HepG2 (cell line): ENCODE measurements around the gene COL13A1. TPM values are rescaled to one million over a fixed set of nuclear protein-coding genes. Genes with fewer than 3 reads are reported as not detected.
A peak's percentile ranks its signal among the peaks of the same experiment; 100 is the strongest.

Experiments
- ATAC-seq: fragments of 200-7000 bp; cut with Tn5 transposase; 3 replicates; pipeline ENCODE4 v1.9.1; 2020; ENCODE audit warnings: mild to moderate bottlenecking, moderate library complexity
- BruUV-seq: library from RNA; stranded (reverse); fragments of 400-500 nt; replicated peaks from 2 replicates; lab custom pipeline; 2021; lab: Mats Ljungman, UMichigan
- CTCF ChIA-PET: fragments of 300-600 bp; formaldehyde crosslinking; extraction: SDS; loops from one replicate; lab custom pipeline; 2021; ENCODE audit warnings: low total read pairs, inconsistent platforms, low intra/inter-chr PET ratio; lab: Yijun Ruan, JAX
- POLR2A ChIA-PET: fragments of 350-600 bp; sonication (Branson Sonifier 250); formaldehyde crosslinking; loops from one replicate; lab custom pipeline; 2020; ENCODE audit warnings: antibody characterized with exemption, inconsistent platforms; lab: Yijun Ruan, JAX
- DNase-seq: peaks from one replicate; pipeline ENCODE4 v3.0.0-alpha.2; 2015; ENCODE audit warnings: low spot score
- FAIRE-seq: peaks from 3 replicates; lab custom pipeline; 2011; peaks lifted over from hg19 to GRCh38; lab: Jason Lieb, UNC
- H2AFZ ChIP-seq: one replicate; pipeline ENCODE4 v1.6.1; 2011; ENCODE audit warnings: low read length, inconsistent platforms
- H3K27ac ChIP-seq: fragments of 300-600 bp; 3 replicates; pipeline ENCODE4 v1.8.0; 2011; ENCODE audit warnings: mixed run types, mild to moderate bottlenecking, mixed read lengths, low read length, inconsistent platforms; ENCODE audit not compliant: insufficient read depth; ENCODE audit errors: extremely low read length
- H3K27me3 ChIP-seq, 2 experiments: fragments of 200-600 bp in 1 of 2; 2 replicates in 1 of 2; 3 replicates in 1 of 2; pipeline versions ENCODE4 v1.6.0 to v1.8.0; 2011; ENCODE audit warnings: low read length in 2 of 2, mild to moderate bottlenecking in 2 of 2, moderate library complexity in 2 of 2, inconsistent platforms in 1 of 2; ENCODE audit not compliant: insufficient read depth in 2 of 2, control insufficient read depth in 1 of 2
- H3K36me3 ChIP-seq, 2 experiments: fragments of 200-600 bp in 1 of 2; replicated peaks in 1 of 2; 2 replicates in 1 of 2; 3 replicates in 1 of 2; pipeline versions ENCODE4 v1.5.1 to v1.8.0; 2011; ENCODE audit warnings: low read length in 2 of 2, inconsistent platforms in 1 of 2; ENCODE audit not compliant: insufficient read depth in 2 of 2, control insufficient read depth in 1 of 2
- H3K4me1 ChIP-seq: 2 replicates; pipeline ENCODE4 v1.5.1; 2012; ENCODE audit warnings: low read length, inconsistent platforms; ENCODE audit not compliant: insufficient read depth
- H3K4me2 ChIP-seq: 2 replicates; pipeline ENCODE4 v1.6.0; 2011; ENCODE audit warnings: low read depth, low read length, inconsistent platforms
- H3K4me3 ChIP-seq, 3 experiments: fragments of 200-600 bp in 1 of 3; sonication (generic), shearing (Covaris generic) in 1 of 3; replicated peaks in 1 of 3; 2 replicates each; pipeline ENCODE4 v1.5.1; 2011 to 2016; ENCODE audit warnings: low read length in 3 of 3, inconsistent platforms in 2 of 3, low read depth in 2 of 3, mild to moderate bottlenecking in 2 of 3, control low read depth in 1 of 3, mixed read lengths in 1 of 3; ENCODE audit not compliant: insufficient read depth in 1 of 3
- H3K79me2 ChIP-seq: one replicate; pipeline ENCODE4 v1.6.1; 2011; ENCODE audit warnings: low read length, inconsistent platforms; ENCODE audit not compliant: insufficient read depth
- H3K9ac ChIP-seq: 2 replicates; pipeline ENCODE4 v1.6.0; 2011; ENCODE audit warnings: mild to moderate bottlenecking, low read depth, low read length, inconsistent platforms; ENCODE audit not compliant: insufficient read depth
- H3K9me3 ChIP-seq: 2 replicates; pipeline ENCODE4 v1.5.1; 2012; ENCODE audit warnings: mild to moderate bottlenecking, low read length
- H4K20me1 ChIP-seq: 2 replicates; pipeline ENCODE4 v1.6.0; 2011; ENCODE audit warnings: inconsistent platforms, mild to moderate bottlenecking, low read length, moderate library complexity; ENCODE audit not compliant: insufficient read depth
- NRL ChIP-seq: sonication (generic); formaldehyde crosslinking; IDR thresholded peaks from 2 replicates; pipeline ENCODE4 v1.5.0; 2020; ENCODE audit warnings: missing genetic modification reagents, mild to moderate bottlenecking, moderate library complexity, borderline replicate concordance
- PRPF4 ChIP-seq: fragments of 200-400 bp; formaldehyde crosslinking; IDR thresholded peaks from 2 replicates; pipeline ENCODE4 v1.6.1; 2016; ENCODE audit warnings: low read length, low read depth; ENCODE audit not compliant: poor library complexity, severe bottlenecking
- TRIM24 ChIP-seq: sonication (generic); formaldehyde crosslinking; IDR thresholded peaks from 2 replicates; pipeline ENCODE4 v1.8.0; 2022; ENCODE audit warnings: mild to moderate bottlenecking, missing genetic modification reagents
- ZNF383 ChIP-seq: sonication (generic); formaldehyde crosslinking; IDR thresholded peaks from 2 replicates; pipeline ENCODE4 v1.4.0; 2020; ENCODE audit warnings: missing genetic modification reagents, mild to moderate bottlenecking, borderline replicate concordance
- ZNF674 ChIP-seq: sonication (generic); formaldehyde crosslinking; IDR thresholded peaks from 2 replicates; pipeline ENCODE4 v1.5.0; 2020; ENCODE audit warnings: low read depth, mild to moderate bottlenecking, missing genetic modification reagents
- ZNF800 ChIP-seq: sonication (generic); formaldehyde crosslinking; IDR thresholded peaks from 2 replicates; pipeline ENCODE4 v1.4.0; 2020; ENCODE audit warnings: missing genetic modification reagents
- ZSCAN31 ChIP-seq: sonication (generic); formaldehyde crosslinking; IDR thresholded peaks from 2 replicates; pipeline ENCODE4 v1.5.0; 2020; ENCODE audit warnings: low read depth, mild to moderate bottlenecking, missing genetic modification reagents
- WGBS: methylation state at CpG from one replicate; pipeline ENCODE4 v1.1.6; 2017; ENCODE audit warnings: low lambda C conversion rate; 5-methylcytosine and 5-hydroxymethylcytosine counted together
- in situ Hi-C: cut with HindIII; loops from 2 replicates; pipeline ENCODE4 v1.10.0; 2017; ENCODE audit warnings: low pct_unique_long_range_greater_than_20kb; ENCODE audit not compliant: extremely low pct_ligation_motif_present
- intact Hi-C: fragments of 100-400 bp; cut with micrococcal nuclease; formaldehyde crosslinking; loops from one replicate; pipeline ENCODE4 v1.10.0; 2022; ENCODE audit not compliant: unreplicated experiment
- polyA plus RNA-seq, 8 experiments: library from polyadenylated mRNA; depleted of rRNA in 3 of 8; stranded (reverse) in 7 of 8; unstranded in 1 of 8; fragments of >200 nt; fragmentation: Illumina TruSeq in 4 of 8; extraction: Trizol in 4 of 8; gene quantifications; 2 replicates each; pipeline versions ENCODE4 v1.2.1 to v1.2.3, GENCODE V29; 2011 to 2016; ENCODE audit warnings: low read depth in 4 of 8, missing spikeins in 1 of 8, mixed read lengths in 1 of 8; ENCODE audit not compliant: insufficient read depth in 1 of 8
- total RNA-seq, 5 experiments: library from RNA; depleted of rRNA; stranded (reverse); fragments of >200 nt; fragmentation: Illumina TruSeq; extraction: Trizol; gene quantifications; 2 replicates each; pipeline ENCODE4 v1.2.3, GENCODE V29; 2016; ENCODE audit warnings: low read depth in 1 of 5

Gene COL13A1
- total and polyA plus RNA-seq, 2 of the 13 experiments (the other 11 are each of a cell fraction or from before 2014, with no cell fraction given): 0.07 TPM; not detected in 1

GRCh38 chr10:69802424-69803161 is 887 bp downstream of the COL13A1 start:
- H2AFZ ChIP-seq: no peak overlapping the region
- 0 out of 2 replicates have a peak overlapping the region, but pooled peaks have one; percentile 2 for H3K4me2 ChIP-seq
- H3K27ac ChIP-seq: no peak overlapping the region
- H3K36me3 ChIP-seq: no peaks in the 10 kb centered on the region
- intact Hi-C loops: no loop called here
- H3K4me3 ChIP-seq: no peak overlapping the region
- H3K27me3 ChIP-seq: peaks cover 17 to 64% of the 10 kb centered on the region in 2 experiments; a peak in 4 of 5 replicates
- ChIA-PET POLR2A (no interaction called here), CTCF (no interaction called here)
- no peaks in the 10 kb centered on the region for H3K79me2 ChIP-seq
- WGBS: 9% methylated on average over 19 of the region's 80 CpGs
- BruUV-seq: no TSS peak
- in situ Hi-C loops: no loop called here
- H4K20me1 ChIP-seq: no peaks in the 10 kb centered on the region
- peak; percentile 14 for ATAC-seq
- H3K9ac ChIP-seq: no peak overlapping the region
- no peaks in the 10 kb centered on the region for H3K4me1 ChIP-seq
- FAIRE-seq: no peak
- H3K9me3 ChIP-seq: no peaks in the 10 kb centered on the region
- TF ChIP-seq TRIM24 (CRISPR knock-in tag) (no peak), PRPF4 (no peak), ZNF800 (CRISPR knock-in tag) (peak; percentile 80; the same call in 1 of the 2 replicates), ZSCAN31 (CRISPR knock-in tag) (no peak), ZNF674 (CRISPR knock-in tag) (no peak), NRL (CRISPR knock-in tag) (no peak), ZNF383 (CRISPR knock-in tag) (no peak)
- DNase-seq: no peak
